ENCODE measurements around the gene SASH1.
A peak's percentile ranks its signal among the peaks of the same experiment; 100 is the strongest.
"Not testable (repeated sequence)": the region's sequence is repeated elsewhere in the genome, so short reads cannot be mapped to it uniquely, and the experiment has no call there.

Gene SASH1

DNA sequence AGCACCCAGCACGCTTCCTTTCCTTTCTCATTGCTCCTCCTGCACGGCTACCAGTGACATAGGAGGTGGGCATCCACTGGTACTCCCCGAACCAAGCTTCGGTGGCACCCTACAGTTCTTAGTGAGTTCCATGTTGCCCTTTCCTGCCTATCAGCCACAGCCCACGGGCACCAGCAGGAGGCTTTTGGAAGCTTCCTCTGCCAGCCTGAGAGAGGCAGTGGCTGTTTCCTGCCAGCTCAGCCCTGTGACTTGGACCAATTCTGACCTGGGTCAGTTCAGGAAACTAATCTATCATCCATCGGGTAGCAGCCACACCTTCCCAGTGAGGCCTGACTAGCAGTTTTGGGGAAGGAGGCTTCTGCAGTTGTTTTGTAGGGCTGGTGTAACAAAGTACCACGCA, 227.8 kb downstream of the SASH1 start:
- FAIRE-seq (no peak), DNase-seq (ENCODE audit: insufficient read length, low spot score) (peak; percentile 12)
- no peak for TF ChIP-seq POLR2A (IDR thresholded peaks at IDR 0.05; ENCODE audit: low read depth, low read length)

- FAIRE-seq, result no peak
- TF ChIP-seq POLR2A (IDR thresholded peaks at IDR 0.05; ENCODE audit: low read depth, low read length), result no peak
- DNase-seq (ENCODE audit: insufficient read length, low spot score), result no peak
Measured at GRCh38 chr6:148572676-148573335, 230.2 kb downstream of the SASH1 start.

GRCh38 chr6:148573922-148574321, 231.3 kb downstream of the SASH1 start:
- TF ChIP-seq POLR2A (IDR thresholded peaks at IDR 0.05; ENCODE audit: low read depth, low read length), result no peak
- FAIRE-seq (no peak), DNase-seq (ENCODE audit: insufficient read length, low spot score) (no peak)

DNA sequence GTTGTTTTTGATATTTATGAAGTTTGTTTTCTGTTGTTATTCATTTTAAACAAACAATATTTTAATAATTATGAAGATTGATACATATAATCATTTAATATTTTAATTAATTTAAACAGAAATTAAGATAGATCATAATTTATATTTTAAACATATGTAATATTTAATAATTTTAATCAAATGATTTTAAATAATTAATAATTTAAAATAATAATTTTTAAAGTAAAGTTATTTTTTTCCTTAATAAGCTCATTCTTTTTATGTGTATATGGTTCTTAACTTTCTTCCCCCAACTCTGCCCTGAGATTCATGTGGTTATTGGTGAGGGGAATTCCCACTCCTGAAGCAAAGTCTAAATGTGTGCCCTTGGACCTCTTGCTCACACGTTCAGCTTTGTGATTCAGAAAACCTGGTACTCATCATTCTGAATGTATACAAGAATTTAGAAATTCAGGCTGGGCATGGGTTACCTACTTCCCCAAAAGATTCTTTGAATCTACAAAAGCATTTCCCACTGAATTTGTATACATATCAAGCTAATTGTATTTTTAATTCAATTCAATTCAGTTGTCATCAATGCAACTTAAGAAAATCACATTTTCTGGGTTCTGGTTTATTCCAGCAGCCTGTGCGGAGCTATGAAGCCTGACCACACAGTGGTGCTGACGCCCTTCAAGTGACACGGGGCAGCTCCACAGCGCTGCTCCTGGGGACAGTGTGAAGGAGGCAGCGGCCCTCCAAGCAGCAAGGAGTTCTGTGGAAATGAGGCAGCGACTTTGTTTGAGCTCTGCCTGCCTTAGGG, 235.2 kb downstream of the SASH1 start:
- DNase-seq (ENCODE audit: insufficient read length, low spot score), result peak; percentile 36
- no peak for TF ChIP-seq POLR2A (IDR thresholded peaks at IDR 0.05; ENCODE audit: low read depth, low read length)
- FAIRE-seq, result no peak

DNA sequence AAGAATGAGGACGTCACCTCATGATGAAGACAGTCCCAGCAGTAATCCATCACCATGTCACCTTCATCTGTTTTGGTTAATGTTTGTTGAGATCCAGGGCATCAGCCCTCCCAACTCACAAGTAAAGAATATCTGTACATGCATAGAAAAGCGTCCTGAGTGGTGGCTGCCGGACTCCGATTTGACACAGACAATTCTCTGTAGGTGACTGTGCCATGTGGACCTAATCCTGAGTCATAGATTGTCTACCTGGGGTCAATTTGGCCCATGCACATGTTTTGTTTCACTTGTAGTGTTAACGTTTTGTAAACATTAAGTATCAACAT, 235.8 kb downstream of the SASH1 start:
- FAIRE-seq (no peak), DNase-seq (ENCODE audit: insufficient read length, low spot score) (no peak)
- TF ChIP-seq POLR2A (IDR thresholded peaks at IDR 0.05; ENCODE audit: low read depth, low read length), result no peak

DNA sequence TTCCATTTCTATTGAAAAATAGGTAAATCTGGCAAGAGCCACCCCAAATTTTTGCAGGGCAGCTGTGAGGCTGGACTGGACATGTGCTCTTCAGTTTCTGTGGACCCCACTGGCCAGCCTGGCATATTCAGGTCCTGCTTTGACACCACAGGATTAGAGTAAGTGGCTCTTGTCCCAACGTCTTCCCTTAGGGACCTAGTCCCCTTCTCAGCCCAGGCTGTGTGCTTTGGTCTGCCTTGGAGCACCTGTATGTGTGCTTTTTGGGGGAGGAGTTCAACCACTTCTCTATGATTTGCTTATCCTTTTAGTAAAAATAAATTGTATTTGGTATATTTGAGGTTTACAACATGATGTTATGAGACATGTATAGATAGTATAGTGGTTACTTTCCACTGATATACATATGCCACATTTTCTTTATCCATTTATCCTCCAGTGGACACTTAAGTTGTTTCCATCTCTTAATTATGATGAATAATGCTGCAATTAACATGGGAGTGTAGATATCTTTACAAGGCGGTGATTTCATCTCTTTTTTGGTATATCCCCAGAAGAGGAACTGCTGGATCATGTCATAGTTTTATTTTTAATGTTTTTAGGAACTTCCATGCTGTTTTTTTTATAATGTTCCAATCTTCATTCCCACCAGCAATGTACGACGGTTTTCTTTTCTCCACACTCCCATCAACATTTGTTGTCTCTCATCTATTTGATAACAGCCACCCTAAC, 236.4 kb downstream of the SASH1 start:
- TF ChIP-seq POLR2A (IDR thresholded peaks at IDR 0.05; ENCODE audit: low read depth, low read length), result no peak
- DNase-seq (ENCODE audit: insufficient read length, low spot score), result no peak
- FAIRE-seq, result no peak

DNA sequence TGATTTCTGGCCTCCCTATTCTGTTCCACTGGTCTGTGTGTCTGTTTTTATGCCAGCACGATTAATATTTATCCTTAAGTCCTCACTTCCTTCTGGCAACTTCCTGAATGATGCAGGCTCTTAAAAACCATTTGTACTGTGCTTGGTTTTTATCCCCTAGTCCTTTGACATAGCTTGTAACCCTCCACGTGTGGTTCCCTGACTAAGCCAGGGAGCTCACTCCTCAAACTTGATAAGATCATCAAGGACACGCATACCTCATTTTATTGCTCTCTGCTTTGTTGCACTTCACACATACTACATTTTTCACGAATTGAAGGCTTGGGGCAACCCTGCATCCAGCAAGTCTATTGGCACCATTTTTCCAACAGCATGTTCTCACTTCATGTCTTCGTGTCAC, 237.8 kb downstream of the SASH1 start:
- DNase-seq (ENCODE audit: insufficient read length, low spot score), result no peak
- no peak for FAIRE-seq
- no peak for TF ChIP-seq POLR2A (IDR thresholded peaks at IDR 0.05; ENCODE audit: low read depth, low read length)

DNA sequence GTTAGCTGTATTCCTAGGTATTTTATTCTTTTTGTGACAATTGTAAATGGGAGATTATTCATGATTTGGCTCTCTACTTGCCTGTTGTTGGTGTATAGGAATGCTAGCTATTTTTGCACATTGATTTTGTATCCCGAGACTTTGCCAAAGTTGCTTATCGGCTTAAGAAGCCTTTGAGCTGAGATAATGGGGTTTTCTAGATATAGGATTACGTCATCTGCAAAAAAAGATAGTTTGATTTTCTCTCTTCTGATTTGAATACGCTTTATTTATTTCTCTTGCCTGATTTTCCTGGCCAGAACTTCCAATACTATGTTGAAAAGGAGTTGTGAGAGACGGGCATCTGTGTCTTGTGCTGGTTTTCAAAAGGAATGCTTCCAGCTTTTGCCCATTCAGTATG, 241.0 kb downstream of the SASH1 start:
- no peak for TF ChIP-seq POLR2A (IDR thresholded peaks at IDR 0.05; ENCODE audit: low read depth, low read length)
- DNase-seq (ENCODE audit: insufficient read length, low spot score), result no peak
- no peak for FAIRE-seq

DNA sequence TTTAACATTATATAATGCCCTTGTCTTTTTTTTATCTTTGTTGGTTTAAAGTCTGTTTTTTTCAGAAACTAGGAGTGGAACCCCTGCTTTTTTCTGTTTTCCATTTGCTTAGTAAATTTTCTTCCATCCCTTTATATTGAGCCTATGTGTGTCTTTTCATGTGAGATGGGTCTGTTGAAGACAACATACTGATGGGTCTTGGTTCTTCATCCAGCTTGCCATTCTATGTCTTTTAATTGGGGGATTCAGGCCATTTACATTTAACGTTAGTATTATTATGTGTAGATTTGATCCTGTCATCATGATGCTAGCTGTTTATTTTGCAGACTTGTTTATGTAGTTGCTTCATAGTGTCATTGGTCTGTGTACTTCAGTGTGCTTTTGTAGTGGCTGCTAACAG, 243.0 kb downstream of the SASH1 start:
- not testable (repeated sequence) for FAIRE-seq; DNase-seq (ENCODE audit: insufficient read length, low spot score)

DNA sequence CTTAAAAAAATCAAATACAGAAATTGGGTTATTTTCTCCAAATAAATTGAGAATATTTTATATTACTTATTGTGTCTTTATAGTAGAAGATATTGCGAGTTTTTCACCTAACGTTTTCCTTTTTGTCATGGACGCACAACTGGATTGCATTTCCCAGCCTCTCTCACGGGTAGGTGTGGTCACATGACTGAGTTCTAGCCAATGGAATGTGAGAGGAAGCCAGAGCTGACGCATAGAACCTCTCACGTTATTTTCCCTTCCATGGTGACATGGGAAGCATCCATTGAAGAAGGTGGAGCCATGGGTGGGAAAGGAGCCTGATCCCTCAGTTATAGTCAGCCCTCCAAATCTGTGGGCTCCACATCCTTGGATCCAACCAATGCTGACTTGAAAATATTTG, 248.2 kb downstream of the SASH1 start:
- no peak for DNase-seq (ENCODE audit: insufficient read length, low spot score)
- no peak for TF ChIP-seq POLR2A (IDR thresholded peaks at IDR 0.05; ENCODE audit: low read depth, low read length)
- no peak for FAIRE-seq

- no peak for TF ChIP-seq POLR2A (IDR thresholded peaks at IDR 0.05; ENCODE audit: low read depth, low read length)
- DNase-seq (ENCODE audit: insufficient read length, low spot score), result no peak
- no peak for FAIRE-seq
Measured at GRCh38 chr6:148591656-148592055, 249.0 kb downstream of the SASH1 start.

DNA sequence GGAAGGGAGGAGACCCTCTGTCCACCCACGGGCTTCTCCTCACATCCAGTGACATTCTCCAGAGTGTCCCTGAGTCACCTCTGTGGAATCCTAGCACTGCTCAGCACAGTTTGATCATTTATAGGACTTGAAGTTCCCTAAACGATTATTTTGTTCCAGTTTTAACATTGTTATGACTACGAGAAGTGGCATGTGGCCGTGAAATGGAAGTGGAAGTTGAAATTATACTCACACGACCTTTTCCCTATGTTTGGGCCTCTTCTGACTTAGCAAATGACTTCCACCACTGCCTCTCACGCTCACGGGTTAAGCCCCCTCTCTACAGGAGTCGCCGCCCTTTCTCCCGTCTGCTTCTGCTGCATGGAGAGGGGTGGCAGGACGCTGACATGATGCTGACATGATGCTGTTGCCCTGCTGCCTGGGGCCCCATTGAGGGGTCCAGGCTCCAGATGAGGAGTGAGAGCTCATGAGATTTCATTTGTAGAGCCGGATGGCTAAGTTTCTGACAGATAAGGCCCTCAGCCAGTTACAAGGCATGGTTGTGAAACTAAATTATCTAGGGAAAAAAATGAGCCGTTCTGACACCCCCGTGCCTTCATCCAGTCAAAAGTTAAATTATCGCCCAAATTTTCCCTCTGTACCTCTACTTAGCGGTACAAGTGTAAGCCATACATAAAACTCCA, 250.6 kb downstream of the SASH1 start:
- FAIRE-seq, result no peak
- no peak for DNase-seq (ENCODE audit: insufficient read length, low spot score)
- TF ChIP-seq POLR2A (IDR thresholded peaks at IDR 0.05; ENCODE audit: low read depth, low read length), result no peak

DNA sequence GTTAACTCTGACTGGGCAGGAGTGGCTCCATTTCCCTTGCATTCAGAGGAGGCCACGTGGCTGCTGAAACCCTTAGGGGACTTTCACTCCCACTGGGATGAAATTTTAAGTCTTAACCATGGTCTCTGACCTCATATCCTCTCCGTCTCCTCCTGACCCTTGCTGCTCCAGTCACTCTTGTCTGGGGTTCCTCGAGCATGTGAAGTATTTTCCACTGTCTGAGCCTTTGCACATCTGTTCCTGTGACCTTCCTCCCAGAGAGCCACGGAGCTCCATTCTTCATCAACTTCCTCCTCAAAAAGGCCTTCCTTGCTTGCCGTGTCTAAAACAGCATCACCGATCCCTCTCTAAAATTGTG, 251.2 kb downstream of the SASH1 start:
- DNase-seq (ENCODE audit: insufficient read length, low spot score), result no peak
- no peak for TF ChIP-seq POLR2A (IDR thresholded peaks at IDR 0.05; ENCODE audit: low read depth, low read length)
- no peak for FAIRE-seq

- no peak for TF ChIP-seq POLR2A (IDR thresholded peaks at IDR 0.05; ENCODE audit: low read depth, low read length)
- FAIRE-seq, result no peak
- DNase-seq (ENCODE audit: insufficient read length, low spot score), result no peak
Measured at GRCh38 chr6:148595550-148595949, 252.9 kb downstream of the SASH1 start.

Data from H54 (cell line).